HG03354 (cell line): Measurements from ENCODE around the gene TBC1D4.

Experiments
- ATAC-seq: cut with Tn5 transposase; IDR thresholded peaks from one replicate; pipeline ENCODE4 v1.9.1; 2021; ENCODE audit warnings: mild to moderate bottlenecking; ENCODE audit not compliant: unreplicated experiment, poor library complexity, severe bottlenecking

The TBC1D4 gene

GRCh38 chr13:75419656-75420055 is 62.3 kb downstream of the TBC1D4 start:
- no peak for ATAC-seq

DNA sequence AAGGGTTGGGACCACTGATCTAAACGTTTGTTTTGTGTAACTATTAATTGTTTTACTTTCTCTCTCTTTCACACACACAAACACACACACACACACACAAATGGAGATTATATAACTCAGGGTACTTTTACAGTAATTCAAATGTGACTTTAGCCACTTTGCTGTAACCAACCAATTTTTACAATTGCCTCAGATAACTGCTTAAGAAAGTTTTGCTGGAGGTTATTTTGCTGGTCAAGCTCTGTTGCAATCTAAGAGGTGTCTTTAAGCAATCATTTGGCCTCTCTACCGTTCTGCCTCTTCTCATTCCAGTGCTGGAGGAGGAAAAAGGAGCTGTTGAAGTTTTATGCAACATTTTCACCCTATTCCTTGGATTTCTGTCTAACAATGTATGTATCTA is 63.0 kb downstream of the TBC1D4 start:
- ATAC-seq: no peak

- ATAC-seq: no peak
These were observed 63.7 kb downstream of the TBC1D4 start for GRCh38 chr13:75418186-75418843.

DNA sequence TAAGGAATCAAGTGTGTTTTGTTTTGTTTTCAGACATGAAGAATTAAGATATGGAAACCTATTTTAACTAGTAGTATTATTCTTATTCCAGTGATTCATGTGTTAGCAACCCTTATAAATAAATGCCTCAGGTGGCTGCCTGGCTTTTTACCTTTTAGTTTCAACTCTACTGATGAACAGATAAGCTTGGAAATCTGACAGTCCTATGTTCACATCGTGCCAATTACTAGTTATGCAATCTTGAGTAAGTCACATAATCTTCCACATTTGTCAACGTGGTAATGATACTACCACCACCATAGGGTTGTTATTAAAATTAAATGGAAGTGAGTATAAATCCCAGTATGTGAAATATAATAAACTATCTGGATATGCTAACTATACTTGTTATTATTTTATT is 64.3 kb downstream of the TBC1D4 start:
- ATAC-seq: no peak

DNA sequence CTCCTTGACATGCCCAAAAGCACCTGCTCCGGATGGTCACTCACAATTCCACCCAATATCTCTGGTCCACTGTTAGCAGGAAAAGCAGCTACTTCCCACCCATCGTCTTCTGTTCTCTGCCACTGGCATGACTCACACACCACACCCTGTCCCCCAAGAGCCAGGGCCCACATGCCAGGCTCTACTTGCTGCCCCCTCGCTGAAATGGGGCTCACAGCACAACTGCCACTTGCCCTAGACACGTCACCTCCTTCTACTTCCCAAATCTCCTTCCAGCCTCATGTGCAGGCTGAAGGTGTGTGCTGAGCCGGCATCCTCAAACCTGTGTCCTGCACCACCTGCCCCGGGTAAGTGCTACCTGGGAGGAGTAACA is 65.0 kb downstream of the TBC1D4 start:
- ATAC-seq: no peak

DNA sequence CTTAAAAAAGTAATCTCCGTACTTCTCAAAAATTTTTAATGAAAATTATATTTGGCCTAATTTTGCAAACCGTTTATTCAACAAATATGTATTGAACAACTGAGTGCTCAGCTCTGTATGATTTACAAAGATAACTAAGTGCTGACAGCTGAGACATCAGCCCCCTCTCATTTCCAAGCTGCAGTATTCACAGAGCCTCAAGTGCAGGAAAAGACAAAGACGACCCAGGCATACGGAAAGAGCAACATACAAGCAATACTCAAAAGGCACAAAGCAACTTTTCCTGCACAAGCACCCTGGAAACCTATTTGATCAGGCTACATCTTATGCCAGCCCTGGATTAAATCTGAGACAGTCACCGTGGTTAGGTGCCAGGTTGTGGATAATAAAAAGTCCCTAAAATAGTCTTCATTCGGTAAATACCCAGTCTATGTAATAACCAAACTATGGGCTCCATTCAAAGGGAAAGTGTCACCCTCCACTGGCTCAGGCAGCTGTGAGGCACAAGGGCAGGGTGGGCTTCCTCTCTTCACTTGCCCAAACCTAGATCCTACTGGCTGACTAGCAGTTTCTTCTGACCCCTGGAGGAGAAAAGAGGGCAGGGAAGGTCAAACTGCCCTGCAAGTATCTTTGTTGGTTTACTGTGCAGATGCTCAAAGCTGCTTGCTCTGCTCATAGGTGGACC is 65.5 kb downstream of the TBC1D4 start:
- ATAC-seq: peak; percentile 79

DNA sequence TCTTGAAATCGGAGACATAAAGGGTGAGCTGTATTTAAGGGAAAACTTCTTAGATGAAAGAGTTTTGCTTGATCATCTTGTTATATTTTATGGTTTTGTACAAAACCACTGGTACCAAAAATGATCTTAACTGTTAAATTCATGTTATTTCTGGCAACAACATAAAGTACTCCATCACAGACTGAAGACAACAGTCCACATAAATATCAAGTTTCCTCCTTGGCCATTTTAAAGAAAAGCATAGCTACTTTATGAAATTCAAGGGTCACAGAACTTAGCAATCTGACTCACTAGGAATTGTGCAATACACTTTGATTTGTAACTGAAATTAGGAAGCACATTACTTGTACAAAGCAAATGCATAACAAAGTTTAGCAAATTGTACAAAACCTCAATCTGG is 66.3 kb downstream of the TBC1D4 start:
- no peak for ATAC-seq

DNA sequence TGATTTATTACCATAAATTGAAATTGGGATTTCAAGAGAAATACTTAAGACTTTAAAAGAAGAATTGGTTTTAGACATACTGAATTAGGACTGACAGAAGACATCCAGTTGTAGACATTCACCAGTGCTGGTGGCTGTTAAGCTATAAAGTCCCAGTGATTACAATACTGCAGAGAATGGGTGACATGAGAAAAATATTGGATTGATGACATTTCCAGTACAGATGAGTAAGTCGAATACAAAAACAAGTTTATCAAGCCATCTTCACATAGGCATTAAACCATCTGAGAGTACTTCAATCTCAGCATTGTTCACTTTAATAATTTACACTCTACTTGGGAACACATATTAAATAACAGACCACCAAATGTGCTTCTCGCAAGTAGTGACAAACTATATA is 66.8 kb downstream of the TBC1D4 start:
- ATAC-seq: no peak

DNA sequence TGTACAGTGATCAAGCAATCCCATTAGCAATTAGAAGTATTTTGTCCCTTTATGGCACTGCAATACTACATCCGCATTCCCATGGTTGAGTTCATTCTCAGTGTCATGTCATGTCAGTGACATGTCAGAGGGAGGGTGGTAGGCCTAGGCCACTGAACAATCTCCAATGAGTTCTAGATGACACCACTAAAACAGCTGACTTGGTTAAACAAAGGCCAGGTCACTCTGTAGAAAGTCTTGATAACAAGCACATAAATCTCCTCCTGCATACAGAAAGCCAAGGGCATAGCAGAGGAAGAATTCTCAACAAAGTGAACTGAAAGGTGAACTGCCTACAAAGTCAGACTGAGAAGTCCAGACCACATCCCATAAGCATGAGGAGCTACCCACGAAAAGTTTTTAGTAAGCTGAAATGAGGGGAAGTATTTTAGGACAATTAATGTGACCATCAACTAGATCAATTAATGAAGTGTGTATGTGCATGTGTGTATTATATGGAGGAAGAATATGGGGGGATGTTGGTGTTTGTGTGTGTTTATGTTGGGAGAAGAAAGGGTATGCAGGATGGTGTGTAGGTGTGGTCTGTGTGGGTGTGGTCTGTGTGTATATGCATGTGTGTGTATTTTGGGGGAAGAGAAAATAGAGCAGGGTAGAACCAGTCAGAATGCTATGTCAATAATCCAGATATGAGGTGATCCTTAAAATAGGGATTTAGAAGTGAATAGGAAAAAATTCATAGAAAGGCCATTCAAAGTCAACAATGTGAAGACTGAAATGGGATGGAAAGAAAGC is 67.7 kb downstream of the TBC1D4 start:
- ATAC-seq: no peak

DNA sequence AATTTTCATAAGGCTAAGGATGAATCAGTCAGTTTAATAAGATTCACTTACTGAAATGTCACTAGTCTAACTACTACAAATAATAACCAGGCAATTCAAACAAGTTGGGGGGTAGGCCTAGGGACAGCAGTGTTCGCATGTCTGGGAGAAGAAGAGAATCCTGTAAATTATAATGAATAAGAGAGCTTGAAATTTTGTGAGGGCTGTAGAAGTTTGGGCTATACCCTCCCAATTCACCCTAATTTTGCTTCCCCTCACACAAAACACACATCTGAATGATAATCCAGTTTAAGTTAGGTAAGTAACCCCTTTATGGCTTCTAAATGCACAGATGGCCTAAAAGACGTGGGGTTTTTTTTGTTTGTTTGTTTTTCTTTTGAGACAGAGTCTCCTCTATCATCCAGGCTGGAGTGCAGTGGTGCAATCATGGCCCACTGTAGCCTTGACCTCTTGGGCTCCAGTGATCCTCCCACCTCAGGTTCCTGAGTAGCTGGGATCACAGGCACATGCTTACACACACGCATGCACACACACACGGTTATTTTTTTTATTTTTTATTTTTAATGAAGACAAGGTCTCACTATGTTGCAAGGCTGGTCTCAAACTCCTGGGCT is 69.9 kb downstream of the TBC1D4 start:
- no peak for ATAC-seq

DNA sequence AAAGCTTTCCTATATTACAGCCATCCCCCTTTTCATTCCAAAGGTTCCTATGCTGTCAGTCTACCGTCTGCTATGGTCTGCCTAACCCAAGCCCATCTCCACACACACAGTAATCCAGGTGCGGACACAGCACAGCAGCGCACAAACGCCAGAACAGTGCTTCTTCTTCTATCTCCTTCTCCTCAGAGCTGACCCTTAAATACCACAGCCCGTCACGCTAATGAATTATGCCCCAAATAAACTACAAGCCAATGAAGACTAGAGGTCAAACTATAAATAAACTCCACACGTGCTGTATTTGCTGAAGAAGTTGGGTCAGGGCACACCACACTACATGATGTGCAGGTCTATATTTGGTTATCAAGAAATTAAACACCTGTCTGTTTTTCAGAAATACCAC is 71.8 kb downstream of the TBC1D4 start:
- no peak for ATAC-seq

DNA sequence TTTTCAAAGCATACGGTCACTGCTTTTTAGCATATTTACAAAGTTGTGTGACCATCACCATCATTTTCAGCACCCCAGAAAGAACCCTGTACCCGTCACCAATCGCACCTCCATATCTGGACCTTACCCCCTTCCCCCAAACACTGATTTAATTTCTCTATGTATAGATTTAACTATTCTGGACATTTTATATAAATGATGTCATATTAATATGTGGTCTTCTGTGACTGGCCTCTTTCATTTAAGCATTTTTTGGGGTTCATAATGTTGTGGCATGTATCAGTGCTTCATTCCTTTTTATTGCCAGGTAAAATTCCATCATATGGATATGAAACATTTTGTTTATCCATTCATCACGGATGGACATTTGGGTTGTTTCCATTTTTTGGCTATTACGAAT is 74.0 kb downstream of the TBC1D4 start:
- no peak for ATAC-seq

DNA sequence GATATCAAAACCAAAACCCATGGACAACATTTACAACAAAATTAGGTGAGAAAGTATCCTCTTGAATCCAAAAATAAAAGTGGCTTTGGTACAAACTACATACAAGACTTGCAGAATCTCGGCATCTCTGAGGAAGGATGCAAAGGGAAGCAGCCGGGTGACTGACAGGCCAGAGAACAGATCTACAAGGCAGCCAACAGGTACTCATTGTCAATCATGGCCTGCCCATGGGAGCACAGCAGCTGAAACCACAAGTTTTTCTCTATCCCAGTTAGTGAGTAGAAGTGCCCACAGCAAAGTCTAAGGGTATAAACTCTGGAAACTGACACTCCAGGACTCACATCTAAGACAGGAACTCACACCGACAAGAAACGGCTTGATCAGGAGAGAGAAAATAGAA is 74.5 kb downstream of the TBC1D4 start:
- ATAC-seq: no peak

DNA sequence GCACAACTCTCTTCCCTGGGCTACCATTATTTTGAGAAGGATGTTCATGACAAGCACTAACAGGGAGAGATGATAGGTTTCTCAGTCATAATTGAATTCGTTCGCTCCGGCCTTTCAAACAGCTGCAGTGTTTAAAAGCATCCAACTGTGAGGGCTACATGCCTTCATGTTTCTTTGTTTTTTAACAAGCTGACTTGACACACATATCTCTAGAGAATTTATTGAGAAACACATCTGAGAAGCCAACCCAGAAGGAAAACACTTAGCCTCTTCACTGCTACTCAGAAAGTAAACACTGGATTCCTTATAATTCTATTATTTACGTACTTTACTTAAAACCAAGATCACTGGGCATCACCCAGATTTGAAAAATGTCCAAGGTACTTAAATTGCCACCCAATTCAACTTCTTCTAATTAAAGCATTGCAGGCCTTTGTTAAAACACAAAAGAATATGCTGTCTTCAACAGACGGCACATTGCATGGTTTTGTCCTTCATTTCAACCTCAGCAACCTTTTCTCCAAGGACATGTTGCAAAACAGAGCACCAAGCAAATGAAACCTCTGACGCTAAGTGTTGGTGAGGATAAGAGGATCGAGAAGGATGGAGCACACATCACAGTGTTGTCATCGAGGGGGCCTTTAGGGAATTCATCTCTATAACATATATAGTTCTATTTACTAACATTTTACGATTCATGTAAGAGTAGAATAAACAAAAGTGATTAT is 75.8 kb downstream of the TBC1D4 start:
- no peak for ATAC-seq

GRCh38 chr13:75404726-75405125 is 77.2 kb downstream of the TBC1D4 start:
- ATAC-seq: no peak

DNA sequence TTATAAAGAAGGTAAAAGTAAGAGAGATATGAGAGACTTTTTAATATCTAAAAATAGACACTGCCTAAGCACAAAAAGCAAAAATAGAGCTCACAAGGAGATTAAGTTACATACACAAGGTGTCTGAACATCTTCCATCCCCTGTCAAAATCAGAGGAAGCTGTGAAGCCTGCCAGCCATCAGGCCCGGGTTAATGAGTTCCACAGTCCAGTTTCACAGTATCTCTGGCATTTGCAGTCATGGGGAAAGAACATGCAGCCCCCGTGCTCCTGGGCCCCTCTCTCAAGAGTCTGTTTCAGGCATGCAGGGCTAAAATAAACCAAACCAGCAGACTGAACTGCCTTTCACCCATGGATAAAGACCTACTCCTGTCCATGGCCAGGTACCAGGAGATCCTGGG is 79.2 kb downstream of the TBC1D4 start:
- ATAC-seq: peak; percentile 53

GRCh38 chr13:75400775-75401174 is 81.2 kb downstream of the TBC1D4 start:
- ATAC-seq: peak; percentile 58

DNA sequence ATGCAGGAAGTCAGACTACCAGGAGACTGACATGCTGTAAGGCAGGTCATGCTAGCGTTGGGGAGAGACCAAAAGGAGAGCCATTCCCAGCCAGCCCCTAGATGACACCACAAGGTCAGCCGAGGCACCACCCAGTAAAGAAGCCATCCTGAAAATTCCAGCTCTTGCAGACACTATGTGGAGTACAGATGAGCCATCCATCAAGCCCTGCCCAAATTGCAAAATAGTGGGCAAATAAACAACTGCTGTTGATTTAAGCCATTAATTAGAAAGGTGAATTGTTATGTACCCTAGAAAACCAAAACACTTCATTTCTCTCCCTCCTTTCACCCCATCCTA is 82.1 kb downstream of the TBC1D4 start:
- no peak for ATAC-seq

GRCh38 chr13:75399168-75399878 is 82.6 kb downstream of the TBC1D4 start:
- ATAC-seq: no peak
